Activated CD4-positive, CD25-positive, alpha-beta regulatory T cell treated with anti-CD3 and anti-CD28 coated beads, Interleukin-2, amount 50 U/mL, for 72 hours (primary cell): ENCODE results near the gene CXCL6.

ENCODE experiments used
- DNase-seq: peaks from one replicate; pipeline ENCODE4 v3.0.0; 2021

CXCL6 gene

GRCh38 chr4:73836373-73837279 is at the start of gene CXCL6:
Gene CXCL6, plus strand, starts transcription at chr4:73836678. Its CDS starts 73 bp downstream, at chr4:73836751.
- DNase-seq, result no peak

- no peak for DNase-seq
Measured at GRCh38 chr4:73788411-73788810, 48.1 kb upstream of the CXCL6 start.

DNA sequence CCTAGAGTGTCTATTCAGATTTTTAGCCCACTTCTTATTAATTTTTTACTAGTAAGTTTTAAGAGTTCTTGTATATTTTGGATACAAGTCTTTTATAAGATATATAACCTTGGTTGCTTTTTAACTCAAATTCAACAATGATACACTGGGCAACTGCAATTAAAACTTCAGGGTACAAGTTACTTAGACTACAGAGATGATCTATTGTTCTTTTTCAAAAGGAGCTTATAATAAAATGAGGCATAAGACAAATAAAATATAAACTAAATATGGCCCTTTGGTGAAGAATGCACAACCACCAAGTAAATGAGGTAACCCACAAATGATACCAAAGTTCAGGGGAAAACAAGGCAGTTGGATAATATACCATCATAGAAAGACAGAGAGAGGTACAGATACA is 37.6 kb upstream of the CXCL6 start:
- DNase-seq, result no peak

GRCh38 chr4:73800206-73800605 is 36.3 kb upstream of the CXCL6 start:
- DNase-seq, result no peak

- no peak for DNase-seq
Measured at GRCh38 chr4:73801692-73802091, 34.8 kb upstream of the CXCL6 start.

- no peak for DNase-seq
Measured at GRCh38 chr4:73803213-73803612, 33.3 kb upstream of the CXCL6 start.

DNA sequence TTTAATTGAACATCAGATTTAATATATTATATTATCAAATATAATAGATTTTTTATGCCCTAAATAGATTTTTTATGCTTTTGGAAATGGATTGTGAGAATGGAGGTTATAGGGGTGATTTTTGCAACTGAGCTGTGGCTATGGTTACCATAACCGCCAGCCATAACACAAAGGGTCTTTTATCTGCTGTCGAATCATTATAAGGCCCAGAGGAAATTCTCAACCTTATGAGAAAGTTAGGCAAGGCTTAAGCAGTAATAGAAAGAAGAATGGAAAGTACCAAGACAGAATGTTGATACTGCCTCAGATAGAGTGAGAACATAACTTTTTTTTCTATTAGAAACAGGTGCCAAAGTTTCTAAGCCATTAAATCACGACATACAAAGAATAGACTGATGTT is 26.3 kb upstream of the CXCL6 start:
- no peak for DNase-seq

DNA sequence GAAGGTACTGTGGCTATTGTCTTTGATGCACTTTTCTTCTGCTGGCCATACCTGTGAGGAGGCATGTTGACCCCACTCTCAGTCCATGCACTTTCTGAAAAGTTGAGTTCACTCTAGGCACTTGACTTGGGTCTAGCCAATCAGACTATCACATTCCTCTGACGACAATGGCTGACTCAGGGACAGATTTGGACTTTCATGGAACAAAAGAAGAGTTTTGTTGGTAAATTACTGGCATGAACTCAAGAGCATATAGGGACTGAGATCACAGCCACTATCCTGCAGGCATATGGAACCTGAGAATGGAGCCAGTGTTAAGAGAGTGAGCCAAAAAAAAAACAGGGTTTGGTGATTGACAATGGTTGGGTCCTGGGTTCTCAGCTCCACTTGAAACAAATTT is 24.6 kb upstream of the CXCL6 start:
- DNase-seq, result no peak

GRCh38 chr4:73814679-73815078 is 21.8 kb upstream of the CXCL6 start:
- no peak for DNase-seq

GRCh38 chr4:73815145-73815544 is 21.3 kb upstream of the CXCL6 start:
- DNase-seq, result no peak

DNA sequence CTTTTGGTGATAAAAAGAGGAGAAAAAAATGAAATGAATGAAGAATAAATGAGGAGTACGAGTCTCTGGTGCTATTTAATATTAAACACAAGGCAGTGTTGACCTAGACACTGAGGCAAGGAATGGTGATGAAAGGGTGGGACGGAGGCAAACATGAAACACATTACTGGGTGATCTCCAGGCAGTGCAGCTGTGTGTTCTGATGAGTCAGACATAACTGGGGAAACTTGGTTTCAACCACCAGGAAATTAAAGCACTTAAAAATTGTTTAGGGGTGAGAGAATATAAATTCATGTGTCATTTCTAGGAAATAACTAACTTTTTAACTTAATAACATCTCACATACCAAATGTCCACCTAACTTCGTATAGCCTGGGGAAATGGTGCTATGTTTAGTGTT is 19.7 kb upstream of the CXCL6 start:
- no peak for DNase-seq

DNA sequence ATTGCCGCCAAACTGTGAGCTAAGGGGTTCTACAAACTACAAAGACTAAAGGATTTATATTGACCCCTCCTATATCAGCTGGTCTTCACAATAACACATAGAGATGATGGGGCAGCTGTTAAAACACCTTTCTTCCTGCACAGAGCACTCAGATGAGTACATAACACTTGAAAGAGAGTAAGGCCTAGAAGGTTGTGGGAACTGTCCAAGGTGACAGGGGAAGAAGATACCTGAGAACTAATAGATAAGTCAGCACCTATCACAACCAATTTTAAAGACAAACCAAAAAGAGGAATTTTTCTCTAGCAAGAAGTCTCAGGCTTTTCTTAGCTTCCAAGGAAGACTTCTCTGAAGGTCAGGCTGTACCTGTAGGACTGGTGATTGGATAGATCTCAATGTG is 19.1 kb upstream of the CXCL6 start:
- no peak for DNase-seq

- no peak for DNase-seq
Measured at GRCh38 chr4:73821325-73821724, 15.2 kb upstream of the CXCL6 start.

GRCh38 chr4:73822389-73822788 is 14.1 kb upstream of the CXCL6 start:
- no peak for DNase-seq

- no peak for DNase-seq
Measured at GRCh38 chr4:73822812-73823504, 13.5 kb upstream of the CXCL6 start.

DNA sequence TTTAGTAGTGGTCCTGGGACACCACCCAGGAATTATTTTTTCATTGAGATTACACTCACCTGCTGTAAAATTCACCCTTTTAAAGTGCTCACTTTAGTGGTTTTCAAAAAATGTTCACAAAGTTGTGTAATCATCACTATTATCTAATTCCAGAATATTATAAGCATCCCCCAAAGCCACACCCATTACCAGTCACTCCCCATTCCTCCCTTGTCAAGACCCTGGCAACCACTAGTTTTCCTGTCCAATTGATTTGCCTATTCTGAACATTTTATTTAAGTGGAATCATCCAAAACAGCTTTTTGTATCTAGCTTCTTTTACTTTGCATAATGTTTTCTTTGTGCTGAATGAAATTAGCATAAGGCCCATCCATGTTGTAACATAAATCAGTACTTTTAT is 12.7 kb upstream of the CXCL6 start:
- DNase-seq, result no peak

- no peak for DNase-seq
Measured at GRCh38 chr4:73828956-73829355, 7.5 kb upstream of the CXCL6 start.

GRCh38 chr4:73831569-73831968 is 4.9 kb upstream of the CXCL6 start:
- no peak for DNase-seq

GRCh38 chr4:73832651-73833237 is 3.7 kb upstream of the CXCL6 start:
- DNase-seq, result no peak

DNA sequence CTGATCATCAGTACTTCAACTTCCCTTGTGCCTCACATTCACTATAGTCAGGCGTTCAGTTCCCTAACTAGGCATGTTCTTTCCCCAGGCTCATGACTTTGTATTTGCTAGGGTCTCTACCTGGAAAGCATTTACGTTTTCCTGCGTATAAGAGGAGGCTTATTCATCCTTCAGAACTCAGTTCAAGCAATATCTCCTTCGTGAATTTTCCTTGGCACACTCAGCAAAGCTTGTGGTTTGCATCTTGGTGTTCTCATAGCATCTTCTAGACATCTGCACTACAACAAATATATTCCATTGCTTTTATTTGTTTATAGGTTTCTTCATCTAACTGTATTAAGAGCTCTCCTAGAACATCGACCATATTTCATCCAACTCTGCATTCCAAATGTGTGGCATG is 2.6 kb downstream of the CXCL6 start:
- DNase-seq, result no peak

GRCh38 chr4:73839715-73840114 is 3.2 kb downstream of the CXCL6 start:
- no peak for DNase-seq

DNA sequence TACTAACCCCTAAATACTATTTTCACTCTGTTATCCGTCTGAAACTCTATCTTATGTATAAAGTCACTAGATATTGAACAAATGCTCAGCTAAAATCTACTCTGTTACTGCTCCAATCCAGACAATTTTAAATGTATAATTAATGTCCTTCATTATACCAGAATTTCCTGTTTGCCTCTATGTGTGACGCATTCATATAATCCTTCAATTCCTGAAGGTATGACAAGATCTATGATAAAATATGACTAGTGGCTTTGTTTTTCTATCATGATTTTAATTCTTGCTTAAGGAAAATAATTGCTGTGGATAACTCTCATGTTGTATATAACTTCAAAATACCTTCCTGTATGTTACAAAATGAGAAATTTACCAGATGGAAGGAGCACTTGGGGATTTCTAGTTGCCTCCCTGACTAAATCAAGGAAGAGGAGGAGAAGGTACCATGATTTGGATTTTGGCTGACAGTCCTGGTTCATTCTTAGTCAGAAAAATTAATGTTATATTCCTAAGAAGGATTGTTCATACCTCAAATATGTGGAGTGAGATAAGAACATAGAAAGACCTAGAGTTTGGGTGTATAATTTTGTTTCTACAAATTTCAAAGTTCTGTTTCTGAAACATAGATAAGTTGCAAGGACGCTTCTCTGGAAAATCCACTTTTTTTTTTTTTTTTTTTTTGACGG is 4.9 kb downstream of the CXCL6 start:
- DNase-seq, result no peak

DNA sequence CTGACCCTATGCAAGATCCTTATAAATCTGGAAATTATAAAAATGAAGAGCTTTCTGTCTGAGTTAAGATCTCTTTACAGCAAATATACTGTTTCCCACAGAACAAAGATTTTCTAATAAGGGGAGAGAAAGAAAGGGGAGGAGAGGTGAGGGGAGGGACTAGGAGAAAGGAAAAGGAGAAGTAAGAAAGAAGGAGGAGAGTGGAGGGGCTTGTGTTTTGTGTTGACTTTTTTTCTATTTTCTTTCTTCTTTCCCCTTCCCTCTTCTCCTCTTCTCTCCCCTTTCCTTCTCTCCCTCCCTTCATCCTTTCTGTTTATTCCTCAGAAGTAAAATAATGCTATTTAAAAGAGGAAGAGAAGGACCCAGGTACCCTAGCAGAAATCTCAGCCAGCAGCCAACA is 6.2 kb downstream of the CXCL6 start:
- DNase-seq, result no peak
